Measurements from ENCODE around the gene TBC1D9.

The TBC1D9 gene

DNA sequence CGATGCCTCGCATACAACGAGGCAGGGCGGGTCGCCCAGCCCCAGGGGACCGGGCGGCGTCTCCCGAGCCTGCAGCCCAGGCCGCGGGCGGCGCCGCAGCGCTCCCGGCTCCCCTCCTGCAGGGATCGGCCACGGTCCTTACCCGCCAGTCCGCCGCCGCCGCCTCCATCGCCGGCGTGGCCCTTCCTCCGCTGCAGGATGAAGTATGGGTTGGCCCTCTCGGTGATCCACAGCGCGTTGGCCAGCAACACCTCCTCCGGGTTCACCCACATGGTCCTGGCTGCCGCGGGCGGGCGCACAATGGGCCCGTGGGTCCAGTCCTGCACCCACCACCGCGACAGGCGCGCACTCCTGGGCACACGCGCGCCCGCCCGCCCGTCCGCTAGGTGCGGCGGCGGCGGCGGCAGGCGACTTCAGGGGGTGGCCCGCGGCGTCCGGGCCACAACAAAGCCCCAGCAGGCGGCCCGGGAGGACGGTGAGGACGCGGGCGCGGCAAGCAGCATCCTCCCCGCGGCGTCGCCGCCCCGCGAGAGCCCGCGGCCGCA lies 339 bp downstream of the TBC1D9 start:
- Histone ChIP-seq H3K9ac (ENCODE audit: low read length) (peak overlapping the region; percentile 66), H3K36me3 (replicated peaks; ENCODE audit: low read depth, low read length) (no peaks in the 10 kb centered on the region), H3K4me2 (ENCODE audit: low read length) (peak overlapping the region; percentile 83), H3K4me3 (ENCODE audit: low read length) (peak overlapping the region; percentile 94), H3K27me3 (ENCODE audit: low read depth, low read length) (peaks cover 52% of the 10 kb centered on the region), H3K79me2 (ENCODE audit: low read length) (no peaks in the 10 kb centered on the region), H4K20me1 (ENCODE audit: insufficient read depth, low read length) (no peaks in the 10 kb centered on the region), H2AFZ (ENCODE audit: low read depth, low read length) (peak overlapping the region; percentile 96), H3K27ac (ENCODE audit: low read length) (peak overlapping the region; percentile 1; the same call in 1 of the 2 replicates), H3K4me1 (ENCODE audit: low read length) (peaks cover 13% of the 10 kb centered on the region), H3K9me3 (ENCODE audit: insufficient read depth, low read length) (no peaks in the 10 kb centered on the region)
- TF ChIP-seq, protein P1, sequence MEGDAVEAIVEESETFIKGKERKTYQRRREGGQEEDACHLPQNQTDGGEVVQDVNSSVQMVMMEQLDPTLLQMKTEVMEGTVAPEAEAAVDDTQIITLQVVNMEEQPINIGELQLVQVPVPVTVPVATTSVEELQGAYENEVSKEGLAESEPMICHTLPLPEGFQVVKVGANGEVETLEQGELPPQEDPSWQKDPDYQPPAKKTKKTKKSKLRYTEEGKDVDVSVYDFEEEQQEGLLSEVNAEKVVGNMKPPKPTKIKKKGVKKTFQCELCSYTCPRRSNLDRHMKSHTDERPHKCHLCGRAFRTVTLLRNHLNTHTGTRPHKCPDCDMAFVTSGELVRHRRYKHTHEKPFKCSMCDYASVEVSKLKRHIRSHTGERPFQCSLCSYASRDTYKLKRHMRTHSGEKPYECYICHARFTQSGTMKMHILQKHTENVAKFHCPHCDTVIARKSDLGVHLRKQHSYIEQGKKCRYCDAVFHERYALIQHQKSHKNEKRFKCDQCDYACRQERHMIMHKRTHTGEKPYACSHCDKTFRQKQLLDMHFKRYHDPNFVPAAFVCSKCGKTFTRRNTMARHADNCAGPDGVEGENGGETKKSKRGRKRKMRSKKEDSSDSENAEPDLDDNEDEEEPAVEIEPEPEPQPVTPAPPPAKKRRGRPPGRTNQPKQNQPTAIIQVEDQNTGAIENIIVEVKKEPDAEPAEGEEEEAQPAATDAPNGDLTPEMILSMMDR (IDR thresholded peaks at IDR 0.05; ENCODE audit: low read depth, low read length) = 0 out of 2 replicates have a peak, but pooled peaks have one; percentile 5
- no peak for TF ChIP-seq EZH2phosphoT487 (IDR thresholded peaks at IDR 0.05; ENCODE audit: low read depth)

DNA sequence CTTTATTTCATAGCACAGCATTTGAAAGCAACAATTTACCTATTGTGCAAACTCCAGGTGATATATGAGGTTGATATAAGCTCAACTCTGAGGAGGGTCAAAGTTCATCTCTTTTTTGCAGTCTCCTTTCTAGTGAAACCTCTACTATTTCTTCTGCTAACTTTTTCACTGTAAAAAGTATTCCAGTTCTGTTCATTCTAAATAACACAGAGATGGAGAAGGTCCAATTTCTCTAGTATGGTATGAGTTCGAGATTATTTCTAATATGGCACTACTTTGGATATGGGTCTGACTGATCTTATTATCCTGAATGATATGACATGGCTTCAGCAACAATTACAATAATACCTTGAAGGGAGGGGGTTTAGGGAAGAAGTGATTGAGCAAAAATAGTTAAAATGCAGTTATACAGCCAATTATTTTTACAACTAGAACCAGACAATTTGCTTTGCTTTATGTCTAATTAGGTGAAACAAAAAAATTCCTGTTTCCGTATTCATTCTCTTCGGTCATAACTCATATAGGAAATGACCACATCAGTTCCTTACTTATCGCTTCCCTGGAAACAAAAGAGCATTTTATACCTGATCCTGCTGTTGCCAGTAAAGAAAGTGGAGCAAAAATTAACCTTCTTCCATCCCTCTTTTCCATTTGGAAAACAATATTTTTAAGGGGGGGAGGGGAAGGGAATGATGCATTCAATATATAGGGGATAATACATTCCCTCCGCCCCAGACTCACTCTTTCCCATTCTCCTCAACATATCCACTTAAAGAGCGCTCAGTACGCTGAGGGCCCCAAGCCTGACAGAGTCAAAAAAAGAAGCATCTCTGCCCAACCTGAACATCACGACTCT lies 1.0 kb downstream of the TBC1D9 start:
- no peaks in the 10 kb centered on the region for H3K79me2 ChIP-seq (ENCODE audit: low read length)
- H4K20me1 ChIP-seq (ENCODE audit: insufficient read depth, low read length) = no peaks in the 10 kb centered on the region
- H3K27me3 ChIP-seq (ENCODE audit: low read depth, low read length) = peaks cover 57% of the 10 kb centered on the region
- H3K9me3 ChIP-seq (ENCODE audit: insufficient read depth, low read length) = no peaks in the 10 kb centered on the region
- H3K27ac ChIP-seq (ENCODE audit: low read length) = no peak overlapping the region
- peak overlapping the region; percentile 96 for H2AFZ ChIP-seq (ENCODE audit: low read depth, low read length)
- peak overlapping the region; percentile 94 for H3K4me3 ChIP-seq (ENCODE audit: low read length)
- H3K9ac ChIP-seq (ENCODE audit: low read length) = peak overlapping the region; percentile 66
- no peak for TF ChIP-seq EZH2phosphoT487 (IDR thresholded peaks at IDR 0.05; ENCODE audit: low read depth)
- TF ChIP-seq, protein P1 (IDR thresholded peaks at IDR 0.05; ENCODE audit: low read depth, low read length) = no peak
- H3K4me1 ChIP-seq (ENCODE audit: low read length) = peaks cover 13% of the 10 kb centered on the region
- H3K36me3 ChIP-seq (replicated peaks; ENCODE audit: low read depth, low read length) = no peaks in the 10 kb centered on the region
- H3K4me2 ChIP-seq (ENCODE audit: low read length) = peak overlapping the region; percentile 83

DNA sequence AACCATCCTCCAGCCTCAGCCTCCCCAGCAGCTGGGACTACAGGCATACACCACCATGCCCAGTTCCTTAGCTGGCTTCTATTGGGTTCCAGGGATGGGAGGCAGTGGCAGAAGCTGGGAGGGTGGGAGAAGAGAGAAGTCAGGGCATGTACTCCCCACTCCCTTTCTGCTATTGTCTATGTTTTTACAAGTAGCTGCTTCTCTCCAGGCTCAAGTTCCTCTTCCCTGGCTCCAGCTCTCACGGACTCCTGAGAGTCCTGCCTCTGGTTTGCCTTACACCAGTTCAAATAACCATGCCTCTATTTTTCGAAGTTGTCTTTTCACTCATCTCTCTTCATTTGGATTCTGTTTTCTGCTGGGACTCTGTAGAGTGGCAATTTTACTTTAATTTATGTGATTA lies 2.9 kb downstream of the TBC1D9 start:
- Histone ChIP-seq H3K9me3 (ENCODE audit: insufficient read depth, low read length) (peaks cover 5% of the 10 kb centered on the region), H3K4me3 (ENCODE audit: low read length) (no peak overlapping the region), H3K4me1 (ENCODE audit: low read length) (peaks cover 13% of the 10 kb centered on the region), H3K36me3 (replicated peaks; ENCODE audit: low read depth, low read length) (peaks cover 3% of the 10 kb centered on the region), H3K79me2 (ENCODE audit: low read length) (no peaks in the 10 kb centered on the region), H3K4me2 (ENCODE audit: low read length) (no peak overlapping the region), H2AFZ (ENCODE audit: low read depth, low read length) (no peak overlapping the region), H3K27me3 (ENCODE audit: low read depth, low read length) (peaks cover 54% of the 10 kb centered on the region), H4K20me1 (ENCODE audit: insufficient read depth, low read length) (no peaks in the 10 kb centered on the region), H3K27ac (ENCODE audit: low read length) (no peak overlapping the region), H3K9ac (ENCODE audit: low read length) (no peak overlapping the region)
- no peak for TF ChIP-seq EZH2phosphoT487 (IDR thresholded peaks at IDR 0.05; ENCODE audit: low read depth)
- TF ChIP-seq, protein P1 (IDR thresholded peaks at IDR 0.05; ENCODE audit: low read depth, low read length) = no peak

DNA sequence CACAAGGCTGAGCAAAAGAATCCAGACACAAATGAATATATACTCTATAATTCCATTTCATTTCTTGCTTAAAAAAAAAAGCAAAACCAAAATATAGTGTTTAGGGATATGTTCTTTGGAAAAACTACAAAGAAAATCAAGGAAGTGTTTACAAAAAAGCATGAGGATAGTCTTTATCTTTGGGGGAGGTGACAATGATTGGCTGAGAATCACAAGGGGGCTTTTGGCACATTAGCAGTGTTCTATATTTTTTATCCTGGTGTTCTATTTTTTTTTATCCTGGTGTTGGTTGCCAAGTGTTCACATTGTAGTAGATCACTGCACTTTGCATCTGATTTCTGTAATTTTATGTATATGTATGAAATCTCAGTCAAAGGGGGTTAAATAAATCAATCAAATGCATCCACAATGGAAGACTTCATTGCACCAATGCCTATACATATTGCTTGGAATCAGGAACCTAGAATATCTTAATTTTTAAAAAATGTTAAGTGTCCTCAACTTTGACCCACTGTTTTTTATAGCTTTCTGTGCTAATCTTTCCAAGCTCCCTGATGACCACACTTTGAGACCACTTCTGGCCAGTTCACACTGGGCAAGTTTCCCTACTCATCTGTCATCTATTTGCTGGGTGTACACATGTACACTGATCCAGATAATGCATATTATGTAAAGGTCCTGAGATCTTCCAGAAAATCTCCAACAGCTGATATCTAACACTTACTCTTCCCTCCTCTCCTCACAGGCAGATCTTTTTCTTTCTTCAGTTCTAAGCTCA lies 3.7 kb downstream of the TBC1D9 start:
- Histone ChIP-seq H3K9ac (ENCODE audit: low read length) (no peak overlapping the region), H3K27me3 (ENCODE audit: low read depth, low read length) (peaks cover 48% of the 10 kb centered on the region), H2AFZ (ENCODE audit: low read depth, low read length) (no peak overlapping the region), H4K20me1 (ENCODE audit: insufficient read depth, low read length) (no peaks in the 10 kb centered on the region), H3K4me2 (ENCODE audit: low read length) (no peak overlapping the region), H3K4me3 (ENCODE audit: low read length) (no peak overlapping the region), H3K9me3 (ENCODE audit: insufficient read depth, low read length) (peaks cover 13% of the 10 kb centered on the region), H3K4me1 (ENCODE audit: low read length) (peaks cover 13% of the 10 kb centered on the region), H3K27ac (ENCODE audit: low read length) (no peak overlapping the region), H3K36me3 (replicated peaks; ENCODE audit: low read depth, low read length) (peaks cover 3% of the 10 kb centered on the region), H3K79me2 (ENCODE audit: low read length) (no peaks in the 10 kb centered on the region)
- TF ChIP-seq, protein P1 (IDR thresholded peaks at IDR 0.05; ENCODE audit: low read depth, low read length) = no peak
- TF ChIP-seq EZH2phosphoT487 (IDR thresholded peaks at IDR 0.05; ENCODE audit: low read depth) = no peak

Data from OCI-LY3 (cell line).